Lower leg skin (tissue), 4 donors: ENCODE measurements around the gene P2RX6. TPM values are rescaled to one million over a fixed set of nuclear protein-coding genes. Genes with fewer than 3 reads are reported as not detected.

Experiments used
- DNase-seq, 2 donors: peaks; one replicate each; pipeline ENCODE4 v3.0.0-alpha.2; 2019; ENCODE audit warnings: low spot score in 2 of 2
- H3K4me3 ChIP-seq: fragments of 200-600 bp; sonication (generic); 2 replicates; pipeline ENCODE4 v1.5.1; 2017; ENCODE audit warnings: mild to moderate bottlenecking, low read depth; ENCODE audit not compliant: poor library complexity, severe bottlenecking
- POLR2A ChIP-seq, 2 donors: fragments of 450-650 bp; IDR thresholded peaks; one replicate each; pipeline ENCODE4 v1.6.1; 2016 to 2017; ENCODE audit warnings: antibody characterized with exemption in 2 of 2, mild to moderate bottlenecking in 1 of 2, moderate library complexity in 1 of 2
- WGBS, 2 donors: methylation state at CpG; one replicate each; pipeline ENCODE4 v1.1.5; 2018; 5-methylcytosine and 5-hydroxymethylcytosine counted together
- intact Hi-C: fragments of 100-400 bp; cut with DNase I; formaldehyde crosslinking; loops from one replicate; pipeline ENCODE4 v1.15.0; 2023; ENCODE audit warnings: low total_unique reads
- total RNA-seq, 4 donors: library from RNA; depleted of rRNA; stranded (reverse); fragments of >200 nt; gene quantifications; one replicate each; pipeline ENCODE4 v1.1.0, GENCODE V29; 2016
- TF ChIP-seq, protein P1 (sequence below), 3 donors: fragments of 450-650 bp; IDR thresholded peaks; one replicate each; pipeline ENCODE4 v1.5.1; 2016; ENCODE audit warnings: antibody characterized with exemption in 3 of 3, mild to moderate bottlenecking in 3 of 3, moderate library complexity in 2 of 3

Gene P2RX6
- total RNA-seq, 4 donors from 2014 or later = 0.12 to 2.6 (median 0.87) TPM

DNA sequence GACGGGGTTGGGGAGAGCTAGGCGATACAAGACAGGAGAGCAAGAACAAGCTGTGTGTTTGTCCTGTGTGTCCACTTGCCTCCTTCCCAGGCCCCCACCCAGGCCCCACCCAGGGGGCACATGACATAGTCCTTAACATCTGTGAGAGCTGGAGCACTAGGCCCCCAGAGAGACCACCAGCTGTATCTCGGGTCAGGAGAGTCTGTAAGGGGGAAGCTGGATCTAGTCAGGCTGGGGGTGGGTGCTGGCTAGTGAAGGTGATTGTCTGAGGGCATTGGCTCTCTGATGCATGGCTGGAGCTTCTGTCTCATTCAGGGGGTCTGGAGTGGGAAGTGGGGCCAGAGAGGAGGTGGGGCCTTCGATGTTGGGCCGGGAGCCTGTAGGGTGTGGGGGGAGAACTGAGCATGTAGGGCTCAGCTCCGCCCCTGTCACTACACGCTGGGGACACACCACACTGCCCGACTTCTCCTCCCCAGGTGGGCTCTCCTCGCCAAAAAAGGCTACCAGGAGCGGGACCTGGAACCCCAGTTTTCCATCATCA is 571 bp downstream of the P2RX6 start:
- 66 to 69% methylated on average over 9 of the region's 10 CpGs for WGBS, 2 donors
- TF ChIP-seq, protein P1, sequence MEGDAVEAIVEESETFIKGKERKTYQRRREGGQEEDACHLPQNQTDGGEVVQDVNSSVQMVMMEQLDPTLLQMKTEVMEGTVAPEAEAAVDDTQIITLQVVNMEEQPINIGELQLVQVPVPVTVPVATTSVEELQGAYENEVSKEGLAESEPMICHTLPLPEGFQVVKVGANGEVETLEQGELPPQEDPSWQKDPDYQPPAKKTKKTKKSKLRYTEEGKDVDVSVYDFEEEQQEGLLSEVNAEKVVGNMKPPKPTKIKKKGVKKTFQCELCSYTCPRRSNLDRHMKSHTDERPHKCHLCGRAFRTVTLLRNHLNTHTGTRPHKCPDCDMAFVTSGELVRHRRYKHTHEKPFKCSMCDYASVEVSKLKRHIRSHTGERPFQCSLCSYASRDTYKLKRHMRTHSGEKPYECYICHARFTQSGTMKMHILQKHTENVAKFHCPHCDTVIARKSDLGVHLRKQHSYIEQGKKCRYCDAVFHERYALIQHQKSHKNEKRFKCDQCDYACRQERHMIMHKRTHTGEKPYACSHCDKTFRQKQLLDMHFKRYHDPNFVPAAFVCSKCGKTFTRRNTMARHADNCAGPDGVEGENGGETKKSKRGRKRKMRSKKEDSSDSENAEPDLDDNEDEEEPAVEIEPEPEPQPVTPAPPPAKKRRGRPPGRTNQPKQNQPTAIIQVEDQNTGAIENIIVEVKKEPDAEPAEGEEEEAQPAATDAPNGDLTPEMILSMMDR (IDR thresholded peaks at IDR 0.05) = no peak
- no peak for TF ChIP-seq POLR2A (IDR thresholded peaks at IDR 0.05)
- DNase-seq = no peak
- intact Hi-C loops = no loop called here
- no peak overlapping the region for H3K4me3 ChIP-seq

- no peak for DNase-seq
- TF ChIP-seq, protein P1 (IDR thresholded peaks at IDR 0.05) = no peak
- no peak for TF ChIP-seq POLR2A (IDR thresholded peaks at IDR 0.05)
- 87 to 88% methylated on average over 13 of the region's 13 CpGs for WGBS, 2 donors
- intact Hi-C loops = no loop called here
- H3K4me3 ChIP-seq = no peak overlapping the region
Observed at GRCh38 chr22:21016644-21017420, 1.9 kb downstream of the P2RX6 start.

DNA sequence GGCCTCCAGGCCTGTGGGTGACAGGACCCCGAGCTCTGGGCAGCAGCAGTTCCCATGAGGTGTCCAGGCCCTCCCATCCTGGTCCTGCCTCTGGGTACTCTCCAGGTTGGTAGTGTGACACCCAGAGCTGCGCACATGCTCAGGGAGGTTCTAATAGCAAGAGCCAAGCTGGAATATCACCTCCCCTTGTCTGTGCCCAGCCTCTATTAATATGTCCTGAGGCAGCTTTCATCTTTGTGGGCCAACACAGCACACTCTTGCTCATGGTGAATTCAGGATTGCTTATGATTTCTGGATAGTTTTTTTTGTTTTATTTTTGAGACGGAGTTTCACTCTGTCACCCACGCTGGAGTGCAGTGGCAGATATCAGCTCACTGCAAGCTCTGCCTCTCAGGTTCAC is 3.3 kb downstream of the P2RX6 start:
- H3K4me3 ChIP-seq = no peak overlapping the region
- DNase-seq = no peak
- intact Hi-C loops = no loop called here
- 91 to 99% methylated on average over 4 of the region's 4 CpGs for WGBS, 2 donors
- TF ChIP-seq, protein P1 (IDR thresholded peaks at IDR 0.05) = no peak
- no peak for TF ChIP-seq POLR2A (IDR thresholded peaks at IDR 0.05)

- 66 to 70% methylated on average over 7 of the region's 7 CpGs for WGBS, 2 donors
- TF ChIP-seq, protein P1 (IDR thresholded peaks at IDR 0.05) = no peak
- no peak for TF ChIP-seq POLR2A (IDR thresholded peaks at IDR 0.05)
- DNase-seq = no peak
- intact Hi-C loops = no loop called here
- H3K4me3 ChIP-seq = no peak overlapping the region
Observed at GRCh38 chr22:21020802-21021429, 6.0 kb downstream of the P2RX6 start.

DNA sequence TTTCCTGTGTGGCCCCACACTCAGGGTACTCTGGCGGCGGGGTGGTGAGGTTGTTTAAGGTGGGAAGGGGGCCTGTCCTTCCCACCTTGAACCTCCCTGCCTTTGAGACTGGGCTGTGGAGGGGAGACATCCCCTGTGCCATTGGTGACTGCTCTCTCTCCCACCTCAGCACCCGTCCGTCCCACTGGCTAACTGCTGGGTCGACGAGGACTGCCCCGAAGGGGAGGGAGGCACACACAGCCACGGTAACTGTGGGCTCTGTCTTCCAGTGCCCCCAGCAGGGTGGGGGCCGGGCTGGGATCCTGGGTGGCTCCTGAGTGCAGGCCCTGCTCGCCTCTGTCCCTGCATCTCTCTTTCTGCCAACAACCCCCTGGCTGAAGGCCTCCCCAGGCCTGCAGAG is 7.5 kb downstream of the P2RX6 start:
- no peak overlapping the region for H3K4me3 ChIP-seq
- DNase-seq = no peak
- WGBS, 2 donors = 67 to 78% methylated on average over 10 of the region's 10 CpGs
- TF ChIP-seq, protein P1 (IDR thresholded peaks at IDR 0.05) = no peak
- TF ChIP-seq POLR2A (IDR thresholded peaks at IDR 0.05) = no peak
- intact Hi-C loops = no loop called here
